GM19025 (cell line): Measurements from ENCODE around the gene HIPK4.
"Not testable (repeated sequence)": the region's sequence is repeated elsewhere in the genome, so short reads cannot be mapped to it uniquely, and the experiment has no call there.

Source experiments
- ATAC-seq: cut with Tn5 transposase; IDR thresholded peaks from one replicate; pipeline ENCODE4 v1.9.1; 2021; ENCODE audit warnings: mild to moderate bottlenecking, low read depth, moderate library complexity; ENCODE audit not compliant: unreplicated experiment

Gene HIPK4

DNA sequence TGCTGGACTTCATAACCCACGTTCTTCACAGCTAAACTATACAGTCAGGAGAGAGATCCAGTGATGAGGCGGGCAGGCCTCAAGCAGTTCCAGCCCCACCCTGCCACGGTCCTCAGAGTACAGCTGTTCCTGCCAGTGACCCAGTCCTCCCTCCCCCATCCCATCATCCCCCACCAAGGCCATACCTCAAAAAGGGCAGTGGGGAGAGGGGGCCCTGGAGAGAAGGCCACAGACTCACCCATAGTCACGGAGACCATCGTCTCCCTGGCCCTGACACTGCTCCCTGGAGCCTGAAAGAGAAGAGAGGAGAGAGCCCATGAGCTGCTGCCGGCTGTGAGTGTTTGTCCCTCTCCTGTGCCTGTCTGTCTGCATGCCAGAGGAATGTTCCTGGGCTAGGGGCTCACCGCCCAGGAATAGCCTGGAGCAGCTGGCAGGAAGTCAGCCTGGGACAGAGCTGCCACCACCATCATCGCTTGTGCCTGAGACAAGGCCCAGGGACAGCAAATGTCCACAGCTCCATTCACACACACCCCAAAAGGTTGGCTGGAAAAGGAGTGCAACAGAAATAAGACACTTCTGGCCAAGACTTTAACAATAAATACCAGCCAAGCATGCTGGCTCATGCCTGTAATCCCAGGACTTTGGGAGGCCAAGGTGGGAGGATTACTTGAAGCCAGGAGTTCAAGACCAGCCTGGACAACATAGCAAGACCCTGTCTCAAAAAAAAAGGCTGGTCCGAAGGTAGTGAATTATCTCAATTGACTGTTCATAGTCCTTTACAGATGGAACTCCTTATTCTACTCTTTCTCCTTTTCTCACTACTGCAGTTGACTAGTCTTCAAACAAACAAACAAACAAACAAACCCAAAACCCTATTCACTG is 48.1 kb downstream of the HIPK4 start:
- ATAC-seq: no peak

DNA sequence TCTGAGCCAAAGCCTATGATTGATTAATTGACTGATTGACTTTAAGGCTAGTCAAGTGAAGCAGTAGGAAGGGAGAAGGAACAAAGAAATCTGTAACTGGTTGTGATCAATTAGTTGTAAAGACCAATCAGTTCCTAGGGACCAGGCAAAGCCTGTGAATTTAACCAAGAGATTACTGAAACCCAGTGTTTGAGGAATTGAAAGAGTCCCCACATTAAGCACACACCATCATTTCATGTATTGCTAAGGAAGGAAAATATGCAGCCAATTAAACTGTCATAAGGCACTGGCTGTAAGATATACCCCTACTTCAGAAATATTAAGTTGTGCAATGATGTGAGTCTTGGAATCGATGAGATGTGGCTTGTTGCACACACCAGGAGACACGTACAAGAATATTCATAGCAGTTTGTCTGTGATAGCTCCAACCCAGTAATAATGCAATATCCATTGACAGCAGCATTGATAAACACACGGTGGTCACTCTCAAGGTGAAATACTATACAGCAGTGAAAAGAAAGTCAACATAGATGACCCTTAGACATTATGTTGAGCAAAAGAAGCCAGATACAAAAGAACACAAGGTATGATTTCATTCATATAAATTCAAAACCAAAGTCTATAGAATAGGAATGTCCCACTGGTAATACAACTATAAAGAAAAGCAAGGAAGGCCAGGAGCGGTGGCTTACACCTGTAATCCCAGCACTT is 50.8 kb downstream of the HIPK4 start:
- ATAC-seq: no peak

DNA sequence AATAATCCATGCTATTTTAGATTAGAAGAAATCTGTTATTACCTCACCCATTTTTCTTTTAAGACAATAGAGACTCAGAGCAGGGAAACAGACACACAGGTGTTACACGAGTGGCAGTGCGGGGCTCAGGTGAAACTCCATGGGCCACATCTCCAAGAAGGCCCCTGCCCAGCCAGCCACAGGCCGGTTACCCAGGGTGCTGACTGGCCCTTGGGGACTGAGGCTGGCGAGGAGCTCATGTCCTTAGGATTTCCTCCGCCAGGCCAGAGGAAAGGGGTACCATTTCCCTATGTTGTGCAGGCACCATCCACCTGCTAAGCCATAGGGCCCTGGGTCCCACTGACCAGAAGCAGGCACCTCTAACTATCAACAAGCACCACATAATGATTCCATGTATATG is 52.4 kb downstream of the HIPK4 start:
- ATAC-seq: no peak

DNA sequence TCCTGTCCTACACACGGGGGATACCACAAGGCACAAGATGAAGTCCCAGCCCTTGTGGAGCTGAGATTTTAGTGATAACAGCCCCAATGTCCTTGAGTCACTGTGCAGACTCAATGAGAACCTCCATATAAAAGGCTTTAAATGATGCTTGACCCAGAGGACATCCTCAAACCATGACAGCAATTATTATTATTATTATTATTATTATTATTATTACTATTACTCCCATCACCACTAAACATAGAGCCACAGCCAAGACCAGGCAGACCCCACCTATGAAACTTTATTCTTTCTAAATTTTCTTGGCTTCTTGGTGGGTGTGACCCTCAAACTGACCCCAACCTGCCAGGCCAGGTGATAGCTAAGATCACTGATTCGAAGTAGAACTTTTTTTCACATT is 52.9 kb downstream of the HIPK4 start:
- no peak for ATAC-seq

DNA sequence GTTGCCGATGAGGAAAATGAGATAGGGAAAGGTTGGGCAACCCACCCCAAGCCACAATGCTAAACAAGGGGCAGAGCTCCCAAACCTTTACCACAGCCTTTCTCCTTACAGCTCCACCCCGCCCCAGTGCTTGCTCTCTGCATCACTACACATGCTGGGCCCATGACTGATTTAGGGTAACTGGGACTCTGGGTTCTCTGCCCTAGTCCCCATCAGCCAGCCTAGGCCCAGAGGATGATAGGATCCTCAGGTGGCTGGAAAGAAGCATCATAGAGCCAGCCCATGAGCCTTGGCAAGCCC is 53.4 kb downstream of the HIPK4 start:
- ATAC-seq: no peak

DNA sequence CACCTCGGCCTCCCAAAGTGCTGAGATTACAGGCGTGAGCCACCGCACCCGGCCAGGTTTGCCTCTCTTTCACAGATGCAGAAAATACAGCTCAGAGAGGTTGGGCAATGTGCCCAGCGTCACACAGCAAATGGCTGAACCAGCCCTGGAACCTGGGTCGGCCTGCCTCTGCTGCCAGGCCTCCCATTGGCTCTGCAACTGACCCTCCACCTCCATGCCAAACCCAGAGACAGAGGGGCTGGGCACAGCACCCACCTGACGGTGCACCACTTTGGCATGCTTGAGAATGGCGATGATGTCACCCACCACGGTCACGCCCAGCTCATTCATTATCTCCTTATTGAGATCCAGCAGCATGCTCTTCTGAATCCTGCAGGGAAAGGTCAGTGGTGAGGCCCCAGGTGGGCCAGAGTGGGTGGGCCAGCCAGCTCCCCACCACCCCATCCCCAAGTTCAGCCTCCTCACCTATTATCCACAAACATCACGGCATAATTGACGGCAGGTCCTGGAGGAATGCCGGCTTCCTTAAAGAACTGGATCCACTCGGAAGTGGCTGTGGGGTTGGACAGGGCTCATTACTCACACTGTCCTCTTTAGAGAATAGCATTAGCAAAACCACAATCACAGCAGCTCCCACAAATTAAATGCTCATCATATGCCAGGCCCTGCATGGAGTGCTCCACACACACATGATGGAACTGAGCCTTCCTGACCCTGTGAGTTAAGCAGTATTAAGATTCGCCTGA is 54.0 kb downstream of the HIPK4 start:
- ATAC-seq: no peak

DNA sequence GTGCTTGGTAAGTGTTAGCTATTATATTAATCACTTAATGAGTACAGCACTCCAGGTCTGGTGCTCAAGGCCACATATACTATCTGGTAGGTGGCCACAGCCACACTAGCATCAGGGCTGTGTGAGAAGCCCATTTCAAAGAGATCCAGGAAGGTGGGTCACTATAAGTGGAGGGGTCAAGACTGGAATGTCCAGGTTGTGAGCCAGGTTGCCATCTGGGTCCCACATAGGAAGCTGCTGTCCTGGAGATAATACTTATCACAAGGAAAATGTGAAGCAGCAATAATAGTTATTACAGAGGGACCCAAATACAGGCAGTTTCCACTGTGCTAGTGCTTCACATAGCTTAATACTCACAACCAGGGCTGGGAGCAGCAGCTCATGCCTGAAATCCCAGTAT is 54.9 kb downstream of the HIPK4 start:
- no peak for ATAC-seq

DNA sequence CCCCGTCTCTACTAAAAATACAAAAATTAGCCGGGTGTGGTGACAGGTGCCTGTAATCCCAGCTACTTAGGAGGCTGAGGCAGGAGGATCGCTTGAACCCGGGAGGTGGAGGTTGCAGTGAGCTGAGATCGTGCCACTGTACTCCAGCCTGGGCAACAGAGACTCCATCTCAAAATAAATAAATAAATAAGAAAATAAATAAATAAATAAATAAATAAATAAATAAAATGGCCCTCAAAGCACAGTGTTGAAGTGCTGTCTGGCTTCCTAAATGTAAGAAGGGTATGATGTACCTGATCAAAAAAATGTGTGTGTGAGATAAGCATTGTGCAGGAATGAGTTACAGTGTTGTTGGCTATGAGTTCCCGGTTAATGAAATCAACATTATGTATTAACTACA is 56.9 kb downstream of the HIPK4 start:
- ATAC-seq: not testable (repeated sequence)

DNA sequence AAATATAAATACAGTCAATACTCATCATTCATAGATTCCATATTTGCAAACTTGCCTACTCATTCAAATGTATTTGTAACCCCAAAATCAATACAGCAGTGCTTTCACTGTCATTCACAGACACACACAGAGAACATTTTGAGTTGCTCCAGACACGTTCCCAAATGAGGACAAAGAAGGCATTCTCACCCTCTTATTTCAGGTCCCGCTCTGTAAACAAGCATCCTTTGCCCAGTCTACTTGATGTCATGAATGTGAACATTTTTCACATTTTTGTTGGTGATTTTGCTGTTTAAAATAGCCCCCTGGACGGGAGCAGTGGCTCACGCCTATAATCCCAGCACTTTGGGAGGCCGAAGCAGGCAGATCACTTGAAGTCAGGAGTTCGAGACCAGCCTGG is 57.3 kb downstream of the HIPK4 start:
- ATAC-seq: no peak

DNA sequence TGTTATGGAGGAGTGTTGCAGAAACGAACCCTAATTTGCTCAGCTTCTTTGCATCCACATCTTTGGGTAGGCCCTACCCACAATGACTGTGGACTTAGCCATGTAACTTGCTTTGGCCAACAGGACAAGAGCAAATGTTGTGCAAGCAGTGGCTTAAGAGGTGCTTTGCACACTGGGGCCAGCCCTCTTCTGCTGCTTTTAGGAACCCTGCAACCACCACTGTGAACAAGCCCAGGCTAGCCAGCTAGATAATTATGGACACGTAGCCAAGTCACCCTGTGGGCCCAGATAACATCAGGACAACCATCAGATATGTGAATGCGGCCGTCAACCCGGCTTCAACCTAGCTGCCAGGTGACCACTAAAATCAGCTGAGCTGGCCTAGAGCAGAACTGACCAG is 58.9 kb downstream of the HIPK4 start:
- no peak for ATAC-seq
